H1 (cell line): ENCODE data around the gene DDI2. TPM values are rescaled to one million over a fixed set of nuclear protein-coding genes. Genes with fewer than 3 reads are reported as not detected.

ENCODE experiments used
- CTCF ChIA-PET: fragments of 300-600 bp; sonication (Branson Sonifier 250); formaldehyde crosslinking; loops from one replicate; lab custom pipeline; 2021; ENCODE audit not compliant: partially characterized antibody; lab: Charles Lee
- POLR2A ChIA-PET: fragments of 300-600 bp; sonication (Branson Sonifier 250); formaldehyde crosslinking; loops from one replicate; lab custom pipeline; 2021; ENCODE audit warnings: inconsistent platforms; ENCODE audit not compliant: partially characterized antibody; lab: Charles Lee
- DNase-seq, 2 experiments: peaks; one replicate each; pipeline versions ENCODE4 v3.0.0 to v3.0.0-alpha.2; 2010 to 2022; ENCODE audit warnings: low spot score in 2 of 2, low read depth in 1 of 2, mixed read lengths in 1 of 2
- FAIRE-seq: peaks from 2 replicates; lab custom pipeline; 2011; peaks lifted over from hg19 to GRCh38; lab: Jason Lieb, UNC
- H2AFZ ChIP-seq: 2 replicates; pipeline ENCODE4 v1.8.1; 2012; ENCODE audit warnings: low read length, inconsistent platforms
- H2AK5ac ChIP-seq: 2 replicates; pipeline ENCODE4 v1.6.1; 2013; ENCODE audit warnings: low read depth, low read length
- H2BK120ac ChIP-seq: replicated peaks from 2 replicates; pipeline ENCODE3; 2013; ENCODE audit warnings: low read depth, low read length, inconsistent platforms
- H2BK12ac ChIP-seq: 2 replicates; pipeline ENCODE4 v1.6.1; 2013; ENCODE audit warnings: low read depth, low read length
- H2BK15ac ChIP-seq: 2 replicates; pipeline ENCODE4 v1.6.1; 2013; ENCODE audit warnings: low read length
- H2BK20ac ChIP-seq: 2 replicates; pipeline ENCODE4 v1.6.1; 2013; ENCODE audit warnings: low read length
- H2BK5ac ChIP-seq: 2 replicates; pipeline ENCODE4 v1.6.1; 2013; ENCODE audit warnings: low read depth, low read length
- H3K14ac ChIP-seq: 2 replicates; pipeline ENCODE4 v1.6.1; 2013; ENCODE audit warnings: inconsistent platforms; ENCODE audit not compliant: insufficient read length
- H3K18ac ChIP-seq: 2 replicates; pipeline ENCODE4 v1.6.1; 2013; ENCODE audit warnings: low read length; ENCODE audit errors: extremely low read depth
- H3K23ac ChIP-seq: 2 replicates; pipeline ENCODE4 v1.6.1; 2013; ENCODE audit warnings: inconsistent platforms; ENCODE audit not compliant: insufficient read length
- H3K23me2 ChIP-seq: 2 replicates; pipeline ENCODE4 v1.6.1; 2013; ENCODE audit warnings: low read depth, low read length
- H3K27ac ChIP-seq: 2 replicates; pipeline ENCODE4 v1.6.1; 2011; ENCODE audit warnings: low read depth, low read length, inconsistent platforms
- H3K27me3 ChIP-seq, 4 experiments: replicated peaks in 1 of 4; 1 replicate in 1 of 4; 2 replicates in 3 of 4; pipeline versions ENCODE4 v1.6.1 to v1.8.1; 2011 to 2013; ENCODE audit warnings: low read length in 3 of 4, mild to moderate bottlenecking in 3 of 4, inconsistent platforms in 2 of 4, mixed read lengths in 2 of 4, moderate library complexity in 1 of 4; ENCODE audit not compliant: control insufficient read depth in 3 of 4, insufficient read depth in 3 of 4; ENCODE audit errors: extremely low read depth in 1 of 4
- H3K36me3 ChIP-seq, 4 experiments: 2 replicates each; pipeline versions ENCODE4 v1.6.1 to v1.8.1; 2011 to 2013; ENCODE audit warnings: mild to moderate bottlenecking in 4 of 4, low read length in 3 of 4, moderate library complexity in 2 of 4, control low read depth in 1 of 4, inconsistent platforms in 1 of 4; ENCODE audit not compliant: insufficient read depth in 4 of 4, control insufficient read depth in 2 of 4
- H3K4ac ChIP-seq: replicated peaks from 2 replicates; pipeline ENCODE3; 2013; ENCODE audit warnings: low read length, low read depth, mixed read lengths, inconsistent platforms; ENCODE audit not compliant: insufficient read length
- H3K4me1 ChIP-seq, 4 experiments: replicated peaks in 1 of 4; 1 replicate in 1 of 4; 2 replicates in 3 of 4; pipeline versions ENCODE4 v1.6.1 to v1.8.1; 2011 to 2013; ENCODE audit warnings: low read length in 3 of 4, inconsistent platforms in 2 of 4, mixed read lengths in 1 of 4; ENCODE audit not compliant: insufficient read depth in 4 of 4, control insufficient read depth in 3 of 4
- H3K4me2 ChIP-seq, 2 experiments: 2 replicates each; pipeline versions ENCODE4 v1.6.1 to v1.8.1; 2011 to 2013; ENCODE audit warnings: low read depth in 2 of 2, low read length in 2 of 2, control low read depth in 1 of 2, inconsistent platforms in 1 of 2, mild to moderate bottlenecking in 1 of 2; ENCODE audit not compliant: insufficient read depth in 1 of 2
- H3K4me3 ChIP-seq, 4 experiments: fragments of 200-600, 300-600 bp in 1 of 4; sonication (generic), shearing (Covaris generic), sonication (Bioruptor Twin) in 1 of 4; 2 replicates each; pipeline versions ENCODE4 v1.5.1 to v1.8.1; 2011 to 2016; ENCODE audit warnings: low read length in 4 of 4, low read depth in 3 of 4, control low read depth in 2 of 4, inconsistent platforms in 2 of 4, mild to moderate bottlenecking in 2 of 4, mixed read lengths in 1 of 4, moderate library complexity in 1 of 4; ENCODE audit not compliant: insufficient read depth in 2 of 4; ENCODE audit errors: extremely low read depth in 1 of 4
- H3K56ac ChIP-seq: replicated peaks from 2 replicates; pipeline ENCODE3; 2013; ENCODE audit warnings: low read depth, mild to moderate bottlenecking, mixed read lengths, low read length, inconsistent platforms; ENCODE audit not compliant: insufficient read length
- H3K79me1 ChIP-seq: 2 replicates; pipeline ENCODE4 v1.6.1; 2013; ENCODE audit warnings: low read depth, low read length, control low read depth
- H3K79me2 ChIP-seq, 2 experiments: 2 replicates each; pipeline versions ENCODE4 v1.6.1 to v1.8.1; 2012 to 2013; ENCODE audit warnings: low read length in 2 of 2, mild to moderate bottlenecking in 2 of 2, inconsistent platforms in 1 of 2; ENCODE audit not compliant: insufficient read depth in 2 of 2, control insufficient read depth in 1 of 2
- H3K9ac ChIP-seq, 4 experiments: replicated peaks in 1 of 4; 1 replicate in 1 of 4; 2 replicates in 3 of 4; pipeline versions ENCODE4 v1.6.1 to v1.8.1; 2011 to 2013; ENCODE audit warnings: low read depth in 3 of 4, low read length in 3 of 4, control low read depth in 2 of 4, mild to moderate bottlenecking in 2 of 4, moderate library complexity in 2 of 4, inconsistent platforms in 1 of 4; ENCODE audit errors: extremely low read depth in 1 of 4
- H3K9me3 ChIP-seq, 2 experiments: 2 replicates each; pipeline versions ENCODE4 v1.6.1 to v1.8.1; 2012 to 2013; ENCODE audit warnings: mild to moderate bottlenecking in 2 of 2, moderate library complexity in 2 of 2, control low read depth in 1 of 2, inconsistent platforms in 1 of 2, low read depth in 1 of 2, low read length in 1 of 2, mixed read lengths in 1 of 2; ENCODE audit not compliant: insufficient read depth in 2 of 2
- H4K20me1 ChIP-seq, 2 experiments: replicated peaks in 1 of 2; 2 replicates each; pipeline versions ENCODE3 to v1.8.1; 2011 to 2013; ENCODE audit warnings: inconsistent platforms in 2 of 2, low read length in 2 of 2, mild to moderate bottlenecking in 1 of 2; ENCODE audit not compliant: insufficient read depth in 2 of 2, control insufficient read depth in 1 of 2
- H4K5ac ChIP-seq: 2 replicates; pipeline ENCODE4 v1.6.1; 2013; ENCODE audit warnings: low read length, low read depth, mixed read lengths, inconsistent platforms; ENCODE audit not compliant: insufficient read length
- H4K8ac ChIP-seq: 2 replicates; pipeline ENCODE4 v1.8.0; 2013; ENCODE audit warnings: mild to moderate bottlenecking, moderate library complexity, low read length, inconsistent platforms; ENCODE audit not compliant: insufficient read depth; ENCODE audit errors: extremely low read depth
- H4K91ac ChIP-seq: replicated peaks from 2 replicates; pipeline ENCODE3; 2013; ENCODE audit warnings: low read length, mixed read lengths, inconsistent platforms; ENCODE audit not compliant: insufficient read length
- ASH2L ChIP-seq: fragments of 200-600, 300-600 bp; sonication (generic); IDR thresholded peaks from one replicate; pipeline ENCODE4 v1.7.1; 2017; ENCODE audit warnings: low read length
- BACH1 ChIP-seq: IDR thresholded peaks from 2 replicates; pipeline ENCODE4 v1.6.1; 2012; ENCODE audit warnings: low read length, improper control_type of control experiment
- CHD2 ChIP-seq: IDR thresholded peaks from 2 replicates; pipeline ENCODE4 v1.6.1; 2012; ENCODE audit warnings: low read length, improper control_type of control experiment
- CREB1 ChIP-seq: IDR thresholded peaks from 2 replicates; pipeline ENCODE4 v1.6.1; 2012; ENCODE audit warnings: inconsistent platforms
- EP300 ChIP-seq, 2 experiments: IDR thresholded peaks; 1 replicate in 1 of 2; 2 replicates in 1 of 2; pipeline ENCODE4 v1.6.1; 2011 to 2012; ENCODE audit warnings: low read depth in 2 of 2, low read length in 2 of 2, mild to moderate bottlenecking in 2 of 2, borderline replicate concordance in 1 of 2, inconsistent platforms in 1 of 2, moderate library complexity in 1 of 2
- JUN ChIP-seq: IDR thresholded peaks from 2 replicates; pipeline ENCODE4 v1.6.1; 2011; ENCODE audit warnings: low read depth, mild to moderate bottlenecking, improper control_type of control experiment, low read length
- KDM1A ChIP-seq: fragments of 200-600, 300-600 bp; sonication (generic); IDR thresholded peaks from 2 replicates; pipeline ENCODE4 v1.7.1; 2016; ENCODE audit warnings: mild to moderate bottlenecking, low read length, borderline replicate concordance
- POLR2A ChIP-seq, 2 experiments: IDR thresholded peaks; 1 replicate in 1 of 2; 2 replicates in 1 of 2; pipeline ENCODE4 v1.6.1; 2011; ENCODE audit warnings: low read depth in 2 of 2, low read length in 2 of 2, mild to moderate bottlenecking in 2 of 2; ENCODE audit errors: control extremely low read depth in 1 of 2
- POU5F1 ChIP-seq: IDR thresholded peaks from 2 replicates; pipeline ENCODE4 v1.6.1; 2011; ENCODE audit warnings: low read depth, mild to moderate bottlenecking, low read length, moderate library complexity
- RAD21 ChIP-seq, 2 experiments: IDR thresholded peaks in 1 of 2; conservative IDR thresholded peaks in 1 of 2; 2 replicates each; pipeline ENCODE4 v1.6.1; 2011; ENCODE audit warnings: low read depth in 2 of 2, low read length in 2 of 2, improper control_type of control experiment in 1 of 2, inconsistent platforms in 1 of 2, mild to moderate bottlenecking in 1 of 2, moderate library complexity in 1 of 2
- RBBP5 ChIP-seq: IDR thresholded peaks from 2 replicates; pipeline ENCODE4 v1.7.1; 2012; ENCODE audit warnings: low read depth, mild to moderate bottlenecking, inconsistent platforms, low read length, moderate library complexity, borderline replicate concordance
- RXRA ChIP-seq: IDR thresholded peaks from 2 replicates; pipeline ENCODE4 v1.6.1; 2011; ENCODE audit warnings: low read depth, mild to moderate bottlenecking, low read length, moderate library complexity; ENCODE audit not compliant: insufficient read depth
- ZNF274 ChIP-seq: IDR thresholded peaks from 2 replicates; pipeline ENCODE4 v1.7.0; 2012; ENCODE audit warnings: low read length, borderline replicate concordance; ENCODE audit errors: extremely low read depth
- WGBS, 2 experiments: shearing (Covaris generic) in 1 of 2; methylation state at CpG; one replicate each; pipeline versions ENCODE4 v1.1.6 to v1.1.7; 2013 to 2015; ENCODE audit warnings: low lambda C conversion rate in 2 of 2, mixed read lengths in 2 of 2, inconsistent platforms in 1 of 2, low coverage in 1 of 2, missing lambda C conversion rate in 1 of 2; ENCODE audit not compliant: insufficient replicate concordance in 2 of 2, insufficient coverage in 1 of 2, insufficient read length in 1 of 2; ENCODE audit errors: extremely low coverage in 1 of 2, missing lambda C conversion rate in 1 of 2; 5-methylcytosine and 5-hydroxymethylcytosine counted together
- polyA plus RNA-seq, 7 experiments: library from polyadenylated mRNA; depleted of rRNA in 3 of 7; stranded (reverse) in 5 of 7; unstranded in 2 of 7; fragments of >200 nt in 5 of 7; fragments of 200-250 nt in 2 of 7; gene quantifications; 1 replicate in 5 of 7; 2 replicates in 1 of 7; 4 replicates in 1 of 7; pipeline versions ENCODE4 v1.2.1 to v1.2.3, GENCODE V29; 2011 to 2013; ENCODE audit warnings: missing spikeins in 2 of 7, mixed read lengths in 2 of 7
- total RNA-seq: library from RNA; stranded (reverse); fragmentation: NEBNext Ultra II Directional; extraction: Animal tissue kit (Norgen Biotek cat#: 25700); gene quantifications from 2 replicates; pipeline ENCODE4 v1.2.1, GENCODE V29; 2021
- TF ChIP-seq, protein P1 (sequence below): IDR thresholded peaks from 2 replicates; pipeline ENCODE4 v1.6.1; 2012; ENCODE audit warnings: inconsistent platforms

Gene DDI2
- total and polyA plus RNA-seq, 2 of the 8 experiments (the other 6 are each of a cell fraction or from before 2014, with no cell fraction given), result 7.7 to 38.3 TPM

DNA sequence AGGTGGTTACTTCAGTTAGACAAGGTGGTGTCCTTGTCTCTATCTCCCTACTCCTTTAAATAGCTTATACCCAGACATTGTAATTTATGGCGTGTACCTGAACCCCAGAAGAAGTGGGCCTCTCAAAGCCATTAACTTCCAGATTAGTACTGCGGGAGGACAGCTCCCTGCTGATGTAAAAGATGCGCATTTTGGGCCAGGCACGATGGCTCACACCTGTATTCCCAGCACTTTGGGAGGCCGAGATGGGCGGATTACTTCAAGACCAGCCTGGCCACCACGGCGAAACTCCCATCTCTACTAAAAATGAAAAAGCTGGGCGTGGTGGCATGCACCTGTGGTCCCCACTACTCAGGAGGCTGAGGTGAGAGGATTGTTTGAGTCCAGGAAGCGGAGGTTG is 51.8 kb downstream of the DDI2 start:
- ChIA-PET CTCF (interaction anchor here (0.8 to 2.2 kb wide), 5 partner anchors 9 to 74 kb away, joined by 3 to 8 read pairs (median 4); no protein-coding TSS in a partner anchor), POLR2A (interaction anchor here (1.0 to 1.4 kb wide), 6 partner anchors 10 to 63 kb away, joined by 3 to 6 read pairs (median 4); no protein-coding TSS in a partner anchor)
- Histone ChIP-seq H3K9me3 (no peaks in the 10 kb centered on the region), H3K14ac (no peak overlapping the region), H2BK120ac (no peak overlapping the region), H4K91ac (no peak overlapping the region), H3K23me2 (no peaks in the 10 kb centered on the region), H3K79me1 (peaks cover 3% of the 10 kb centered on the region; the same call in 1 of the 2 replicates), H3K4ac (no peak overlapping the region), H3K18ac (no peak overlapping the region), H4K20me1 (no peaks in the 10 kb centered on the region), H3K56ac (no peak overlapping the region), H2BK5ac (no peak overlapping the region), H3K27me3 (no peaks in the 10 kb centered on the region), H4K5ac (no peak overlapping the region), H4K8ac (no peak overlapping the region), H3K23ac (no peak overlapping the region), H3K9ac (no peak overlapping the region), H2BK20ac (no peak overlapping the region), H3K79me2 (no peaks in the 10 kb centered on the region), H3K4me3 (no peak overlapping the region), H3K36me3 (no peaks in the 10 kb centered on the region), H2BK15ac (no peak overlapping the region), H2BK12ac (no peak overlapping the region), H3K27ac (no peak overlapping the region), H3K4me2 (no peak overlapping the region), H2AK5ac (no peak overlapping the region), H2AFZ (no peak overlapping the region), H3K4me1 (peaks cover 0 to 5% (median 0%) of the 10 kb centered on the region in 4 experiments; a peak in 1 of 7 replicates)
- no peak for FAIRE-seq
- DNase-seq, result no peak
- WGBS, 2 experiments, result 79% methylated on average over 10 of the region's 10 CpGs; no CpG with 5 or more reads in 1 of the 2 experiments
- TF ChIP-seq ZNF274 (no peak), JUN (no peak), CREB1 (no peak), POLR2A (IDR thresholded peaks at IDR 0.05; ENCODE audit: control extremely low read depth in 1 of 2, low read depth in 2 of 2, low read length in 2 of 2) (no peak), EP300 (IDR thresholded peaks at IDR 0.05; ENCODE audit: borderline replicate concordance in 1 of 2, low read depth in 2 of 2, low read length in 2 of 2) (peak in 1 of 2 experiments; percentile 25; a peak in 1 of 3 replicates), CHD2 (no peak), KDM1A (no peak), POU5F1 (peak; percentile 93), BACH1 (no peak), RAD21 (IDR thresholded peaks at IDR 0.05 in 1 of 2, conservative IDR thresholded peaks at IDR 0.05 in 1 of 2; ENCODE audit: low read depth in 2 of 2, low read length in 2 of 2) (no peak), ASH2L (no peak), RBBP5 (no peak), RXRA (no peak)
- TF ChIP-seq, protein P1, sequence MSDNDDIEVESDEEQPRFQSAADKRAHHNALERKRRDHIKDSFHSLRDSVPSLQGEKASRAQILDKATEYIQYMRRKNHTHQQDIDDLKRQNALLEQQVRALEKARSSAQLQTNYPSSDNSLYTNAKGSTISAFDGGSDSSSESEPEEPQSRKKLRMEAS, result no peak
